Spleen (tissue), 11 donors: ENCODE measurements around the gene CPNE1. TPM values are rescaled to one million over a fixed set of nuclear protein-coding genes. Genes with fewer than 3 reads are reported as not detected.

Experiments
- DNase-seq: peaks from one replicate; pipeline ENCODE4 v3.0.0-alpha.2; 2020
- H3K27ac ChIP-seq, 8 donors: fragments of 200-600 bp; sonication (generic) in 7 of 8; 1 replicate in 4 of 8; 2 replicates in 4 of 8; pipeline versions ENCODE4 v1.5.0 to v1.8.0; 2016 to 2021; ENCODE audit warnings: inconsistent platforms in 4 of 8, mild to moderate bottlenecking in 4 of 8, moderate library complexity in 1 of 8
- H3K27me3 ChIP-seq, 7 donors: fragments of 200-600 bp; sonication (generic) in 6 of 7; replicated peaks in 1 of 7; 1 replicate in 4 of 7; 2 replicates in 3 of 7; pipeline versions ENCODE4 v1.5.0 to v1.8.0; 2016 to 2021; ENCODE audit warnings: inconsistent platforms in 3 of 7, mild to moderate bottlenecking in 1 of 7
- H3K36me3 ChIP-seq, 6 donors: fragments of 200-600 bp; sonication (generic) in 5 of 6; 1 replicate in 4 of 6; 2 replicates in 2 of 6; pipeline versions ENCODE4 v1.5.0 to v1.8.0; 2016 to 2021; ENCODE audit warnings: inconsistent platforms in 2 of 6
- H3K4me1 ChIP-seq, 6 donors: fragments of 200-600 bp; sonication (generic) in 5 of 6; 1 replicate in 3 of 6; 2 replicates in 3 of 6; pipeline versions ENCODE4 v1.5.0 to v1.8.0; 2016 to 2021; ENCODE audit warnings: inconsistent platforms in 3 of 6
- H3K4me3 ChIP-seq, 8 donors: fragments of 200-600 bp; sonication (generic) in 7 of 8; 1 replicate in 4 of 8; 2 replicates in 4 of 8; pipeline versions ENCODE4 v1.5.0 to v1.8.0; 2016 to 2021; ENCODE audit warnings: inconsistent platforms in 4 of 8, mild to moderate bottlenecking in 4 of 8, moderate library complexity in 2 of 8
- H3K9me3 ChIP-seq, 8 donors: fragments of 200-600 bp; sonication (generic) in 7 of 8; 1 replicate in 4 of 8; 2 replicates in 4 of 8; pipeline versions ENCODE4 v1.5.0 to v1.8.0; 2016 to 2021; ENCODE audit warnings: inconsistent platforms in 4 of 8
- CTCF ChIP-seq, 11 experiments: fragments of 200-600 bp in 7 of 11; fragments of 450-650 bp in 4 of 11; sonication (generic) in 4 of 11; IDR thresholded peaks in 8 of 11; conservative IDR thresholded peaks in 3 of 11; 1 replicate in 7 of 11; 2 replicates in 4 of 11; pipeline versions ENCODE4 v1.4.0 to v1.8.0; 2016 to 2021; ENCODE audit warnings: antibody characterized with exemption in 11 of 11, inconsistent platforms in 4 of 11, mild to moderate bottlenecking in 1 of 11
- POLR2A ChIP-seq, 3 donors: fragments of 450-650 bp; IDR thresholded peaks; one replicate each; pipeline ENCODE4 v1.5.1; 2017; ENCODE audit warnings: antibody characterized with exemption in 3 of 3, mild to moderate bottlenecking in 1 of 3
- POLR2AphosphoS5 ChIP-seq, 3 donors: sonication (generic); formaldehyde crosslinking; IDR thresholded peaks; one replicate each; pipeline ENCODE4 v1.5.1; 2017; ENCODE audit warnings: antibody characterized with exemption in 3 of 3
- WGBS, 5 donors: extraction: QIAGEN DNeasy Blood & Tissue Kit in 3 of 5; methylation state at CpG; one replicate each; pipeline versions ENCODE4 v1.1.5 to v1.1.7; 2013 to 2018; 5-methylcytosine and 5-hydroxymethylcytosine counted together
- intact Hi-C: fragments of 100-400 bp; cut with DNase I; formaldehyde crosslinking; loops from one replicate; pipeline ENCODE4 v1.15.0; 2023; ENCODE audit warnings: low total_unique reads
- polyA plus RNA-seq, 3 donors: library from polyadenylated mRNA; stranded (reverse); fragments of 200-250 nt; gene quantifications; one replicate each; pipeline ENCODE4 v1.2.1, GENCODE V29; 2013
- total RNA-seq, 7 donors: library from RNA; depleted of rRNA in 3 of 7; stranded (reverse); fragments of >200 nt in 3 of 7; fragmentation: NEBNext Ultra II Directional in 4 of 7; extraction: Animal tissue kit (Norgen Biotek cat#: 25700) in 4 of 7; gene quantifications; one replicate each; pipeline versions ENCODE4 v1.1.0 to v1.2.1, GENCODE V29; 2016 to 2021
- donor health status: healthy with polysubstance abuse.
- donor health status: DM: no; HTN: no; CAD: no; lungs with moderate emphysema.
- donor health status: DM: no; HTN: no; CAD: no.
- donor health status: Bipolar disorder and iron deficiency.
- donor health status: healthy.
- donor health status: DM: no; HTN: no; CAD: no.
- donor health status: DM: yes; HTN: yes; CAD: no.

Gene CPNE1
- total and polyA plus RNA-seq, 10 donors = 93.9 to 247 (median 221) TPM

- 37 to 56% (median 45%) methylated on average over 2 of the region's 2 CpGs for WGBS, 5 donors
- TF ChIP-seq POLR2AphosphoS5 (IDR thresholded peaks at IDR 0.05) (no peak), CTCF (IDR thresholded peaks at IDR 0.05 in 8 of 11, conservative IDR thresholded peaks at IDR 0.05 in 3 of 11) (no peak), POLR2A (IDR thresholded peaks at IDR 0.05) (no peak)
- peaks cover 0 to 13% (median 0%) of the 10 kb centered on the region in 6 donors for H3K36me3 ChIP-seq
- peak overlapping the region in 2 of 8 donors; percentile 72 to 85 for H3K4me3 ChIP-seq
- H3K27ac ChIP-seq = peak overlapping the region in 4 of 8 donors; percentile 40 to 100 (median 75)
- intact Hi-C loops = loop anchor here (5.0 kb wide), 1 partner anchor 44 kb away; the partner anchor contains the start of gene SPAG4
- H3K4me1 ChIP-seq = peaks cover 58 to 87% (median 80%) of the 10 kb centered on the region in 6 donors
- no peaks in the 10 kb centered on the region for H3K9me3 ChIP-seq
- no peaks in the 10 kb centered on the region for H3K27me3 ChIP-seq
- no peak for DNase-seq
Observed at GRCh38 chr20:35661053-35661452, 3.6 kb downstream of the CPNE1 start.

- TF ChIP-seq POLR2AphosphoS5 (IDR thresholded peaks at IDR 0.05) (no peak), CTCF (IDR thresholded peaks at IDR 0.05 in 8 of 11, conservative IDR thresholded peaks at IDR 0.05 in 3 of 11) (no peak), POLR2A (IDR thresholded peaks at IDR 0.05) (no peak)
- Histone ChIP-seq H3K27me3 (no peaks in the 10 kb centered on the region), H3K4me3 (peak overlapping the region in 1 of 8 donors; percentile 85), H3K36me3 (peaks cover 0 to 17% (median 1%) of the 10 kb centered on the region in 6 donors), H3K4me1 (peaks cover 58 to 90% (median 83%) of the 10 kb centered on the region in 6 donors), H3K9me3 (no peaks in the 10 kb centered on the region), H3K27ac (peak overlapping the region in 4 of 8 donors; percentile 15 to 100 (median 46))
- intact Hi-C loops = loop anchor here (5.0 kb wide), 1 partner anchor 43 kb away; the partner anchor contains the start of gene SPAG4
- 85 to 89% (median 86%) methylated on average over 10 of the region's 10 CpGs for WGBS, 5 donors
- DNase-seq = no peak
Observed at GRCh38 chr20:35660122-35660937, 4.4 kb downstream of the CPNE1 start.

- Histone ChIP-seq H3K9me3 (no peaks in the 10 kb centered on the region), H3K4me1 (peaks cover 46 to 97% (median 67%) of the 10 kb centered on the region in 6 donors), H3K27ac (no peak overlapping the region), H3K36me3 (peaks cover 0 to 48% (median 31%) of the 10 kb centered on the region in 6 donors), H3K4me3 (no peak overlapping the region), H3K27me3 (no peaks in the 10 kb centered on the region)
- DNase-seq = no peak
- intact Hi-C loops = no loop called here
- WGBS, 5 donors = 0 to 11% (median 5%) methylated on average over 1 of the region's 1 CpG
- no peak for TF ChIP-seq POLR2A (IDR thresholded peaks at IDR 0.05)
- no peak for TF ChIP-seq CTCF (IDR thresholded peaks at IDR 0.05 in 8 of 11, conservative IDR thresholded peaks at IDR 0.05 in 3 of 11)
- TF ChIP-seq POLR2AphosphoS5 (IDR thresholded peaks at IDR 0.05) = no peak
Observed at GRCh38 chr20:35657271-35657670, 7.4 kb downstream of the CPNE1 start.

- 91 to 99% (median 96%) methylated on average over 9 of the region's 9 CpGs for WGBS, 5 donors
Observed at GRCh38 chr20:35654415-35654814, 10.3 kb downstream of the CPNE1 start.

More at GRCh38 chr20:35654415-35654814, 10.3 kb downstream of the CPNE1 start:
- TF ChIP-seq POLR2AphosphoS5 (IDR thresholded peaks at IDR 0.05) (peak in 2 of 3 donors; percentile 27 to 33), POLR2A (IDR thresholded peaks at IDR 0.05) (no peak), CTCF (IDR thresholded peaks at IDR 0.05 in 8 of 11, conservative IDR thresholded peaks at IDR 0.05 in 3 of 11) (no peak)
- H3K27me3 ChIP-seq = no peaks in the 10 kb centered on the region
- H3K27ac ChIP-seq = no peak overlapping the region
- H3K36me3 ChIP-seq = peaks cover 0 to 73% (median 39%) of the 10 kb centered on the region in 6 donors
- intact Hi-C loops = no loop called here
- H3K4me1 ChIP-seq = peaks cover 25 to 97% (median 50%) of the 10 kb centered on the region in 6 donors
- H3K9me3 ChIP-seq = no peaks in the 10 kb centered on the region
- H3K4me3 ChIP-seq = no peak overlapping the region
- DNase-seq = no peak
